ENCODE measurements around the gene ARAP1. TPM values are rescaled to one million over a fixed set of nuclear protein-coding genes. Genes with fewer than 3 reads are reported as not detected.

The ARAP1 gene
- total RNA-seq, 1 donor from 2014 or later: 17.6 TPM

- no peaks in the 10 kb centered on the region for H3K4me1 ChIP-seq
- DNase-seq (ENCODE audit: low spot score): no peak
- H3F3A ChIP-seq (ENCODE audit: low read depth): no peaks in the 10 kb centered on the region
- Mint-ChIP-seq H3K9me3 (no peaks in the 10 kb centered on the region), H3K36me3 (no peaks in the 10 kb centered on the region), H3K4me1 (peaks cover 10% of the 10 kb centered on the region), H3K27me3 (ENCODE audit: insufficient read depth, low read depth) (no peaks in the 10 kb centered on the region), H3K4me3 (no peak overlapping the region), H3K27ac (no peak overlapping the region)
- no peak overlapping the region for H3K9ac ChIP-seq
- no peaks in the 10 kb centered on the region for H3K36me3 ChIP-seq
- H3K4me2 ChIP-seq: no peak overlapping the region
- H3K9me3 ChIP-seq (ENCODE audit: low read depth): no peaks in the 10 kb centered on the region
- no peaks in the 10 kb centered on the region for H3K79me2 ChIP-seq (ENCODE audit: low read depth)
- H2AFZ ChIP-seq (replicated peaks): no peak overlapping the region
- H3K4me3 ChIP-seq: no peak overlapping the region
- no peak overlapping the region for H3K27ac ChIP-seq
- TF ChIP-seq EZH2phosphoT487 (IDR thresholded peaks at IDR 0.05): no peak
- no peak for TF ChIP-seq CTCF (IDR thresholded peaks at IDR 0.05)
- no peak for TF ChIP-seq EZH2 (IDR thresholded peaks at IDR 0.05)
- peaks cover 4% of the 10 kb centered on the region for H4K20me1 ChIP-seq (ENCODE audit: low read depth)
- H3K27me3 ChIP-seq: no peaks in the 10 kb centered on the region
These were observed 19.9 kb downstream of the ARAP1 start for GRCh38 chr11:72732329-72732728.

GRCh38 chr11:72730737-72731136 is 21.5 kb downstream of the ARAP1 start:
- H3K4me2 ChIP-seq: no peak overlapping the region
- H3K36me3 Mint-ChIP-seq: no peaks in the 10 kb centered on the region
- no peak overlapping the region for H2AFZ ChIP-seq (replicated peaks)
- H3K9me3 ChIP-seq (ENCODE audit: low read depth): no peaks in the 10 kb centered on the region
- no peaks in the 10 kb centered on the region for H3K27me3 Mint-ChIP-seq (ENCODE audit: insufficient read depth, low read depth)
- no peaks in the 10 kb centered on the region for H3K4me1 ChIP-seq
- H3K79me2 ChIP-seq (ENCODE audit: low read depth): no peaks in the 10 kb centered on the region
- H3K4me3 ChIP-seq: no peak overlapping the region
- no peak overlapping the region for H3K4me3 Mint-ChIP-seq
- no peaks in the 10 kb centered on the region for H3F3A ChIP-seq (ENCODE audit: low read depth)
- H3K9ac ChIP-seq: no peak overlapping the region
- H3K9me3 Mint-ChIP-seq: no peaks in the 10 kb centered on the region
- no peak overlapping the region for H3K27ac Mint-ChIP-seq
- peaks cover 4% of the 10 kb centered on the region for H3K4me1 Mint-ChIP-seq
- H3K27ac ChIP-seq: no peak overlapping the region
- TF ChIP-seq CTCF (IDR thresholded peaks at IDR 0.05): no peak
- no peak for TF ChIP-seq EZH2 (IDR thresholded peaks at IDR 0.05)
- no peak for TF ChIP-seq EZH2phosphoT487 (IDR thresholded peaks at IDR 0.05)
- H3K36me3 ChIP-seq: no peaks in the 10 kb centered on the region
- H3K27me3 ChIP-seq: no peaks in the 10 kb centered on the region
- DNase-seq (ENCODE audit: low spot score): no peak
- peaks cover 4% of the 10 kb centered on the region for H4K20me1 ChIP-seq (ENCODE audit: low read depth)

- Histone ChIP-seq H3K27ac (no peak overlapping the region), H3K4me3 (no peak overlapping the region), H3K27me3 (no peaks in the 10 kb centered on the region), H3K79me2 (ENCODE audit: low read depth) (no peaks in the 10 kb centered on the region), H3K4me1 (no peaks in the 10 kb centered on the region), H2AFZ (replicated peaks) (no peak overlapping the region), H3K36me3 (no peaks in the 10 kb centered on the region), H4K20me1 (ENCODE audit: low read depth) (peaks cover 4% of the 10 kb centered on the region), H3K9me3 (ENCODE audit: low read depth) (no peaks in the 10 kb centered on the region), H3K9ac (no peak overlapping the region), H3K4me2 (no peak overlapping the region), H3F3A (ENCODE audit: low read depth) (no peaks in the 10 kb centered on the region)
- no peak overlapping the region for H3K4me3 Mint-ChIP-seq
- H3K4me1 Mint-ChIP-seq: peaks cover 6% of the 10 kb centered on the region
- no peaks in the 10 kb centered on the region for H3K36me3 Mint-ChIP-seq
- no peaks in the 10 kb centered on the region for H3K9me3 Mint-ChIP-seq
- H3K27ac Mint-ChIP-seq: peak overlapping the region; percentile 34
- H3K27me3 Mint-ChIP-seq (ENCODE audit: insufficient read depth, low read depth): no peaks in the 10 kb centered on the region
- DNase-seq (ENCODE audit: low spot score): no peak
- TF ChIP-seq CTCF (IDR thresholded peaks at IDR 0.05): no peak
- TF ChIP-seq EZH2 (IDR thresholded peaks at IDR 0.05): no peak
- TF ChIP-seq EZH2phosphoT487 (IDR thresholded peaks at IDR 0.05): no peak
These were observed 22.0 kb downstream of the ARAP1 start for GRCh38 chr11:72730243-72730642.
